Endothelial cell of umbilical vein (primary cell): Measurements from ENCODE around the gene MPZL2. TPM values are rescaled to one million over a fixed set of nuclear protein-coding genes. Genes with fewer than 3 reads are reported as not detected.

ENCODE experiments used
- BruUV-seq: library from RNA; stranded (reverse); fragments of 400-500 nt; replicated peaks from 2 replicates; lab custom pipeline; 2021; lab: Mats Ljungman, UMichigan
- CTCF ChIA-PET: fragments of 300-600, 350-600 bp; sonication (Branson Sonifier 250); formaldehyde crosslinking; loops from one replicate; lab custom pipeline; 2021; ENCODE audit warnings: antibody characterized with exemption, inconsistent platforms; lab: Charles Lee
- POLR2A ChIA-PET: fragments of 300-600, 350-600 bp; sonication (Branson Sonifier 250); formaldehyde crosslinking; loops from one replicate; lab custom pipeline; 2021; ENCODE audit warnings: antibody characterized with exemption, inconsistent platforms; lab: Charles Lee
- DNase-seq: peaks from one replicate; pipeline ENCODE4 v3.0.0-alpha.2; 2011; ENCODE audit warnings: low read depth, low spot score
- FAIRE-seq: peaks from 2 replicates; lab custom pipeline; 2011; peaks lifted over from hg19 to GRCh38; lab: Jason Lieb, UNC
- H2AFZ ChIP-seq: 2 replicates; pipeline ENCODE4 v1.6.0; 2012; ENCODE audit warnings: low read depth, low read length, control low read depth, inconsistent platforms
- H3K27ac ChIP-seq: 2 replicates; pipeline ENCODE4 v1.5.1; 2011; ENCODE audit warnings: low read depth, mild to moderate bottlenecking, control low read depth, low read length, moderate library complexity; ENCODE audit not compliant: insufficient read depth
- H3K27me3 ChIP-seq, 2 experiments: 2 replicates each; pipeline versions ENCODE4 v1.6.0 to v1.6.1; 2011; ENCODE audit warnings: low read length in 2 of 2, mixed read lengths in 1 of 2; ENCODE audit not compliant: control insufficient read depth in 2 of 2, insufficient read depth in 2 of 2
- H3K36me3 ChIP-seq, 2 experiments: 2 replicates in 1 of 2; 3 replicates in 1 of 2; pipeline ENCODE4 v1.5.1; 2011; ENCODE audit warnings: low read length in 2 of 2, mild to moderate bottlenecking in 1 of 2, moderate library complexity in 1 of 2; ENCODE audit not compliant: control insufficient read depth in 2 of 2, insufficient read depth in 2 of 2; ENCODE audit errors: extremely low read depth in 1 of 2
- H3K4me1 ChIP-seq: 3 replicates; pipeline ENCODE4 v1.5.1; 2011; ENCODE audit warnings: mild to moderate bottlenecking, low read length; ENCODE audit not compliant: control insufficient read depth, insufficient read depth; ENCODE audit errors: extremely low read depth
- H3K4me2 ChIP-seq: 2 replicates; pipeline ENCODE4 v1.6.1; 2011; ENCODE audit warnings: low read length, control low read depth, mixed read lengths; ENCODE audit not compliant: insufficient read depth
- H3K4me3 ChIP-seq, 3 experiments: fragments of 200-600 bp in 1 of 3; sonication (generic), shearing (Covaris generic) in 1 of 3; replicated peaks in 1 of 3; 2 replicates each; pipeline ENCODE4 v1.5.1; 2011 to 2016; ENCODE audit warnings: control low read depth in 3 of 3, low read length in 3 of 3, mild to moderate bottlenecking in 2 of 3, inconsistent platforms in 1 of 3, low read depth in 1 of 3, moderate library complexity in 1 of 3; ENCODE audit not compliant: insufficient read depth in 1 of 3
- H3K79me2 ChIP-seq: 2 replicates; pipeline ENCODE4 v1.6.0; 2012; ENCODE audit warnings: low read length, inconsistent platforms; ENCODE audit not compliant: control insufficient read depth, insufficient read depth
- H3K9ac ChIP-seq: replicated peaks from 2 replicates; pipeline ENCODE3; 2011; ENCODE audit warnings: low read length, control low read depth; ENCODE audit not compliant: insufficient read depth; ENCODE audit errors: extremely low read depth
- H3K9me1 ChIP-seq: replicated peaks from 3 replicates; pipeline ENCODE4 v1.6.0; 2011; ENCODE audit warnings: mild to moderate bottlenecking, low read length; ENCODE audit not compliant: control insufficient read depth, insufficient read depth; ENCODE audit errors: extremely low read depth
- H3K9me3 ChIP-seq: replicated peaks from 2 replicates; pipeline ENCODE4 v1.5.1; 2012; ENCODE audit warnings: low read length, inconsistent platforms; ENCODE audit not compliant: control insufficient read depth, insufficient read depth
- H4K20me1 ChIP-seq: replicated peaks from 2 replicates; pipeline ENCODE3; 2011; ENCODE audit warnings: mild to moderate bottlenecking, low read length; ENCODE audit not compliant: control insufficient read depth, insufficient read depth; ENCODE audit errors: extremely low read depth
- FOS ChIP-seq: IDR thresholded peaks from 2 replicates; pipeline ENCODE4 v1.6.1; 2011; ENCODE audit warnings: mild to moderate bottlenecking, low read length, moderate library complexity, borderline replicate concordance; ENCODE audit not compliant: insufficient read depth
- GATA2 ChIP-seq: IDR thresholded peaks from 2 replicates; pipeline ENCODE4 v1.7.0; 2011; ENCODE audit warnings: low read depth, mild to moderate bottlenecking, moderate library complexity, mixed read lengths, low read length; ENCODE audit not compliant: insufficient read length, insufficient read depth
- JUN ChIP-seq: IDR thresholded peaks from 2 replicates; pipeline ENCODE4 v1.6.1; 2011; ENCODE audit warnings: borderline replicate concordance, low read depth; ENCODE audit not compliant: insufficient read length, insufficient read depth
- MYC ChIP-seq: IDR thresholded peaks from one replicate; pipeline ENCODE4 v1.6.1; 2011; ENCODE audit warnings: mild to moderate bottlenecking, low read depth, low read length
- POLR2AphosphoS5 ChIP-seq: IDR thresholded peaks from 2 replicates; pipeline ENCODE4 v1.6.1; 2012; ENCODE audit warnings: low read depth, mild to moderate bottlenecking, control low read depth, low read length, moderate library complexity; ENCODE audit not compliant: insufficient read depth
- dilution Hi-C: fragments of 300-500 bp; cut with MboI; formaldehyde crosslinking; loops from one replicate; pipeline ENCODE4 v1.15.0; 2019; ENCODE audit warnings: low sequenced_read_pairs; ENCODE audit not compliant: extremely low pct_ligation_motif_present
- intact Hi-C: fragments of 100-400 bp; cut with micrococcal nuclease; formaldehyde crosslinking; loops from one replicate; pipeline ENCODE4 v1.10.0; 2022
- polyA plus RNA-seq, 4 experiments: library from polyadenylated mRNA; depleted of rRNA in 3 of 4; stranded (reverse) in 3 of 4; unstranded in 1 of 4; fragments of >200 nt; gene quantifications; 2 replicates each; pipeline versions ENCODE4 v1.2.1 to v1.2.3, GENCODE V29; 2011 to 2012; ENCODE audit warnings: missing spikeins in 1 of 4
- small RNA-seq: library from RNA; depleted of rRNA; stranded (forward); fragments of <200 nt; gene quantifications from one replicate; pipeline ENCODE3, GENCODE V24; 2012; ENCODE audit warnings: low replicate concordance, low read depth; ENCODE audit not compliant: insufficient read depth, insufficient read length
- total RNA-seq: library from RNA; stranded (reverse); gene quantifications from 2 replicates; pipeline ENCODE4 v1.2.3, GENCODE V29; 2021

The MPZL2 gene
- total and polyA plus RNA-seq, 2 donors (not counting 3 experiments of a cell fraction or from before 2014, with no cell fraction given), result 21.0 to 49.5 TPM

- DNase-seq (peak; percentile 85), FAIRE-seq (peak; percentile 79)
- peaks cover 2 to 7% of the 10 kb centered on the region in 2 experiments for H3K27me3 ChIP-seq
- H2AFZ ChIP-seq, result no peak overlapping the region
- peak overlapping the region; percentile 19 for H3K27ac ChIP-seq
- no peak overlapping the region for H3K9ac ChIP-seq
- no peaks in the 10 kb centered on the region for H3K9me1 ChIP-seq
- no peaks in the 10 kb centered on the region for H3K9me3 ChIP-seq
- dilution Hi-C loops (no loop called here), intact Hi-C loops (loop anchor here (1.0 to 2.0 kb wide), 3 partner anchors 22 to 58 kb away; partner anchors contain the start of gene MPZL2)
- H3K36me3 ChIP-seq, result no peaks in the 10 kb centered on the region
- no peaks in the 10 kb centered on the region for H4K20me1 ChIP-seq
- no peak overlapping the region for H3K4me3 ChIP-seq
- no TSS peak for BruUV-seq
- H3K79me2 ChIP-seq, result no peaks in the 10 kb centered on the region
- TF ChIP-seq MYC, result no peak
- peak overlapping the region; percentile 71 for H3K4me2 ChIP-seq
- H3K4me1 ChIP-seq, result peaks cover 15% of the 10 kb centered on the region
- ChIA-PET POLR2A (no interaction called here), CTCF (interaction anchor here (4.8 kb wide), 1 partner anchor 8 kb away, joined by 37 read pairs; no protein-coding TSS in a partner anchor)
Observed at GRCh38 chr11:118206391-118207031, 57.6 kb downstream of the MPZL2 start.

- Histone ChIP-seq H3K27me3 (peaks cover 2 to 5% of the 10 kb centered on the region in 2 experiments), H3K4me1 (peaks cover 15% of the 10 kb centered on the region), H3K9ac (no peak overlapping the region), H3K9me3 (no peaks in the 10 kb centered on the region), H3K4me2 (no peak overlapping the region), H3K27ac (peak overlapping the region; percentile 19), H4K20me1 (no peaks in the 10 kb centered on the region), H3K9me1 (no peaks in the 10 kb centered on the region), H3K79me2 (no peaks in the 10 kb centered on the region), H3K4me3 (no peak overlapping the region), H3K36me3 (no peaks in the 10 kb centered on the region), H2AFZ (no peak overlapping the region)
- no peak for TF ChIP-seq GATA2
- TF ChIP-seq POLR2AphosphoS5, result no peak
- TF ChIP-seq FOS, result no peak
- TF ChIP-seq MYC, result no peak
- no peak for TF ChIP-seq JUN
- dilution Hi-C loops, result no loop called here
- no peak for FAIRE-seq
- no TSS peak for BruUV-seq
- no peak for DNase-seq
- ChIA-PET CTCF (interaction anchor here (4.8 kb wide), 1 partner anchor 7 kb away, joined by 37 read pairs; no protein-coding TSS in a partner anchor), POLR2A (no interaction called here)
- intact Hi-C loops, result loop anchor here (1.0 to 2.0 kb wide), 3 partner anchors 23 to 59 kb away; partner anchors contain the start of gene MPZL2
Observed at GRCh38 chr11:118205606-118206378, 58.3 kb downstream of the MPZL2 start.

Small RNA genes within 50 kb of the gene (small RNA-seq; reads per million reads assigned to genes)
- not detected for gene HSPE1P18

Other genes starting within 250 kb of the MPZL2 start
- not detected in 2 replicates for gene TMPRSS4, start 187.2 kb downstream of the MPZL2 start, total RNA-seq
- gene TMPRSS4, start 187.2 kb downstream of the MPZL2 start, polyA plus RNA-seq, result not detected in 2 replicates
- gene SMIM35, start 177.3 kb downstream of the MPZL2 start, total RNA-seq, result not detected in 2 replicates
- gene SMIM35, start 177.3 kb downstream of the MPZL2 start, polyA plus RNA-seq, result not detected in 2 replicates
- 0.13 and 0.23 TPM in 2 replicates for gene SCN4B, start 111.5 kb downstream of the MPZL2 start, total RNA-seq
- gene SCN4B, start 111.5 kb downstream of the MPZL2 start, polyA plus RNA-seq, result 0.05 and 0.06 TPM in 2 replicates
- gene SCN2B, start 87.7 kb downstream of the MPZL2 start, total RNA-seq, result not detected in 2 replicates
- gene SCN2B, start 87.7 kb downstream of the MPZL2 start, polyA plus RNA-seq, result not detected in 2 replicates
- gene JAML, start 39.3 kb downstream of the MPZL2 start, total RNA-seq, result 0.35 and 0.39 TPM in 2 replicates
- 0.04 TPM in 1 of 2 replicates, not detected in the other for gene JAML, start 39.3 kb downstream of the MPZL2 start, polyA plus RNA-seq
- gene MPZL3, start 11.9 kb downstream of the MPZL2 start, total RNA-seq, result 7.0 and 7.1 TPM in 2 replicates
- gene MPZL3, start 11.9 kb downstream of the MPZL2 start, polyA plus RNA-seq, result 2.5 TPM in 2 replicates
- gene CD3E, start 40.4 kb upstream of the MPZL2 start, total RNA-seq, result not detected in 2 replicates
- gene CD3E, start 40.4 kb upstream of the MPZL2 start, polyA plus RNA-seq, result not detected in 2 replicates
- gene CD3D, start 78.4 kb upstream of the MPZL2 start, total RNA-seq, result not detected in 2 replicates
- not detected in 2 replicates for gene CD3D, start 78.4 kb upstream of the MPZL2 start, polyA plus RNA-seq
- gene CD3G, start 80.0 kb upstream of the MPZL2 start, total RNA-seq, result not detected in 2 replicates
- gene CD3G, start 80.0 kb upstream of the MPZL2 start, polyA plus RNA-seq, result not detected in 2 replicates
- gene UBE4A, start 95.3 kb upstream of the MPZL2 start, total RNA-seq, result 34.9 and 40.2 TPM in 2 replicates
- gene UBE4A, start 95.3 kb upstream of the MPZL2 start, polyA plus RNA-seq, result 9.6 and 13.3 TPM in 2 replicates
- 211 and 242 TPM in 2 replicates for gene ATP5MG, start 137.3 kb upstream of the MPZL2 start, total RNA-seq
- 328 and 439 TPM in 2 replicates for gene ATP5MG, start 137.3 kb upstream of the MPZL2 start, polyA plus RNA-seq
- 63.9 and 64.1 TPM in 2 replicates for gene KMT2A, start 172.2 kb upstream of the MPZL2 start, total RNA-seq
- gene KMT2A, start 172.2 kb upstream of the MPZL2 start, polyA plus RNA-seq, result 21.9 and 23.5 TPM in 2 replicates